ENCODE measurements around the gene ISG20L2.

DNA sequence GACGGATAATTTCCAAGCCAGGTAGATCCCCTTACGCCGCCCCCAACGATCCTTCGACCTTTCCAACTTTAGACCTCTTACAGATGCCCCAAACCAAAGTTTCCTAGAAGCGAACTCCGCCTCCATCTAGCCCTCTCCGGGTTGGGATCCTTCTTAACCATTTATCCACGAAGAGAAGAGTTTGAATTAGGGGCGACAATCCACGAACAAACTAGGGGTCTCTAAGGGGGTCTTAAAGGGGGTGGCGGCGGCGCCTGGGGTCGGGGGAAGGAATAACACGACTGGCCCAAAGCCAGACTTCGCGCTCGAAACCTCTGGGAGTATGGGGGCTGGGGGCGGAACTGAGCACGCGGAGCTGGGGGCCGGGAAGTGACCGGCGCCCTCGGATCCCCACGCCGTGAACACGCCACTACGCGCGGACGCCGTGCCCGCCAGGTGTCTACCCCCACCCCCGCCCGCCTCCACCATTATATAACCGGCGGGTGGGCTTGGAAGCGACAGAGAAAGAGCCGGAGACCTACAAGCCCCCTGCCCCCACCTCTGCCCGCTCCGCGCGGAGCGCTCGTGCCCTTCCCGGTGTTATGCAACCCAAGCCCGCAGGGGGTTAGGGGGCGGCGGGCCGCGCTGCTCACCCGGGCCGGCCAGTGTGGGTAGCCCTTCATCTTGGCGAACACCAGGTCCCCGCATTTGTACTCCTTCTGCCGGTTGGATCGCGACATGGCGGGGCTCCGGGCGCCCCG is 22.3 kb upstream of the ISG20L2 start:
- no peak for TF ChIP-seq RFX5 (IDR thresholded peaks at IDR 0.05; ENCODE audit: low read length)
- TF ChIP-seq MXI1 (IDR thresholded peaks at IDR 0.05; ENCODE audit: low read depth, low read length) = peak; percentile 37; the same call in 1 of the 2 replicates
- no peak for TF ChIP-seq POLR2AphosphoS5 (IDR thresholded peaks at IDR 0.05; ENCODE audit: low read depth, low read length)
- TF ChIP-seq, protein P1, sequence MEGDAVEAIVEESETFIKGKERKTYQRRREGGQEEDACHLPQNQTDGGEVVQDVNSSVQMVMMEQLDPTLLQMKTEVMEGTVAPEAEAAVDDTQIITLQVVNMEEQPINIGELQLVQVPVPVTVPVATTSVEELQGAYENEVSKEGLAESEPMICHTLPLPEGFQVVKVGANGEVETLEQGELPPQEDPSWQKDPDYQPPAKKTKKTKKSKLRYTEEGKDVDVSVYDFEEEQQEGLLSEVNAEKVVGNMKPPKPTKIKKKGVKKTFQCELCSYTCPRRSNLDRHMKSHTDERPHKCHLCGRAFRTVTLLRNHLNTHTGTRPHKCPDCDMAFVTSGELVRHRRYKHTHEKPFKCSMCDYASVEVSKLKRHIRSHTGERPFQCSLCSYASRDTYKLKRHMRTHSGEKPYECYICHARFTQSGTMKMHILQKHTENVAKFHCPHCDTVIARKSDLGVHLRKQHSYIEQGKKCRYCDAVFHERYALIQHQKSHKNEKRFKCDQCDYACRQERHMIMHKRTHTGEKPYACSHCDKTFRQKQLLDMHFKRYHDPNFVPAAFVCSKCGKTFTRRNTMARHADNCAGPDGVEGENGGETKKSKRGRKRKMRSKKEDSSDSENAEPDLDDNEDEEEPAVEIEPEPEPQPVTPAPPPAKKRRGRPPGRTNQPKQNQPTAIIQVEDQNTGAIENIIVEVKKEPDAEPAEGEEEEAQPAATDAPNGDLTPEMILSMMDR (IDR thresholded peaks at IDR 0.05) = 0 out of 2 replicates have a peak, but pooled peaks have one; percentile 6

Measured in SK-N-SH (cell line).